GM23338 (cell line): Measurements from ENCODE around the gene PRSS2.
A peak's percentile ranks its signal among the peaks of the same experiment; 100 is the strongest.

Source experiments
- EZH2 ChIP-seq: fragments of 200-600 bp; sonication (generic); IDR thresholded peaks from one replicate; pipeline ENCODE4 v1.8.0; 2017; ENCODE audit warnings: antibody characterized with exemption, mild to moderate bottlenecking, low read depth; ENCODE audit not compliant: unreplicated experiment
- EZH2phosphoT487 ChIP-seq: fragments of 200-600 bp; sonication (generic); IDR thresholded peaks from one replicate; pipeline ENCODE4 v1.8.1; 2018; ENCODE audit warnings: antibody characterized with exemption; ENCODE audit not compliant: unreplicated experiment
- NANOG ChIP-seq: IDR thresholded peaks from 2 replicates; pipeline ENCODE4 v1.6.1; 2016; ENCODE audit warnings: antibody characterized with exemption, borderline replicate concordance
- STAT1 ChIP-seq: IDR thresholded peaks from one replicate; pipeline ENCODE4 v1.6.1; 2016; ENCODE audit warnings: antibody characterized with exemption; ENCODE audit not compliant: unreplicated experiment
- ZNF114 ChIP-seq: fragments of 250-450 bp; sonication (Bioruptor Pico); IDR thresholded peaks from 2 replicates; pipeline ENCODE4 v1.5.0; 2020; ENCODE audit warnings: mild to moderate bottlenecking, moderate library complexity
- ZNF331 ChIP-seq: fragments of 250-450 bp; sonication (Bioruptor Pico); IDR thresholded peaks from 2 replicates; pipeline ENCODE4 v1.5.0; 2020; ENCODE audit warnings: low read depth, mild to moderate bottlenecking, moderate library complexity
- TF ChIP-seq, protein P1 (sequence below): IDR thresholded peaks from one replicate; pipeline ENCODE4 v1.6.1; 2018; ENCODE audit warnings: antibody characterized with exemption; ENCODE audit not compliant: unreplicated experiment
- TF ChIP-seq, protein P2 (sequence below), 2 experiments: fragments of 200-600 bp in 1 of 2; sonication (generic) in 1 of 2; conservative IDR thresholded peaks; 2 replicates each; pipeline versions ENCODE4 v1.5.1 to v1.6.1; 2016 to 2017; ENCODE audit warnings: antibody characterized with exemption in 2 of 2, low read depth in 2 of 2, mild to moderate bottlenecking in 2 of 2, moderate library complexity in 1 of 2
- TF ChIP-seq, protein P3 (sequence below): IDR thresholded peaks from 2 replicates; pipeline ENCODE4 v1.6.1; 2016; ENCODE audit warnings: antibody characterized with exemption

DNA sequence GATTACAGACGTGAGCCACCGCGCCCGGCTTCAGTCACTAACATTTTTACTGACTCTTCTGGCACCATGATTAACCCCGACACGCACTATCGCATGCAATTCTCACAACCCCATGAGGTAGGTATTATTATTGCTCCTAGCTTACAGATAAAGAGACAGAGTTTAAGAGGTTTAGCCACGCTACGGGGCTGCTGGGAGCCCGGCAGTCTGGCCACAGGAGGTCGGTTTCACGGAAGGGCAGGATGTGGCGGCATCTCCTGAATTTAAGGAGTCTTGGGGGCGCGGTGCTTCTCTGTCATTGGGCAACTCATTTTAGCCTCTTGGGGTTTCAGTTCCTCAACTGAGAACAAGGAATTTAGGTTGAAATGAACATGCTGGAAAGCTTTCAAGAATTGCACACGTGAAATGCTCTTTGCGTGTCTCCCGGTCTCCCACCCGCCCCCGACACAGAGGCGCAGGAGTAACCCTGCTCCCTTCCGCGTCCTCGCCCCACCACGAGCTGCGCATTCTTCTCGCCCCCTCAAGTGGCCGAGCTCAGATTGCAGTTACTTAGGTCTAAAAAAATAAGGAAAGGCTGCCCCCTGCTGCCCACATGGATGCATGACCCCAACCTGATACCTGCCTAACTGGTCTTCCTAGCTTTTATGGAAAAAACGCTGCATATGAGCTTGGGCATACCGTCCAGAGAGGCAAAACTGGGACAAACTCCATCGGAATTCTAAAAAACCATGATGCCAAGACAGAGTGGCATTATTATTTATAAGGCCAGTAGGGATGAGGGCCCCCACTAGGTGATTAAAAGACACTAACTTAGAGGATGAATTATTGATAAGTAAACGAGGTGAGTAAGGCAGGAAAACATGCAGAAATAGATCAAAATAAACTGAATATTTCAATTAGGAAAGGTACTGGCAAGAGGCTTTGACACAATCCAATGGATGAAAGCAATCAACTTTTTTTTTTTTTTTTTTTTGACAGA is 12.4 kb downstream of the PRSS2 start:
- TF ChIP-seq, protein P1, sequence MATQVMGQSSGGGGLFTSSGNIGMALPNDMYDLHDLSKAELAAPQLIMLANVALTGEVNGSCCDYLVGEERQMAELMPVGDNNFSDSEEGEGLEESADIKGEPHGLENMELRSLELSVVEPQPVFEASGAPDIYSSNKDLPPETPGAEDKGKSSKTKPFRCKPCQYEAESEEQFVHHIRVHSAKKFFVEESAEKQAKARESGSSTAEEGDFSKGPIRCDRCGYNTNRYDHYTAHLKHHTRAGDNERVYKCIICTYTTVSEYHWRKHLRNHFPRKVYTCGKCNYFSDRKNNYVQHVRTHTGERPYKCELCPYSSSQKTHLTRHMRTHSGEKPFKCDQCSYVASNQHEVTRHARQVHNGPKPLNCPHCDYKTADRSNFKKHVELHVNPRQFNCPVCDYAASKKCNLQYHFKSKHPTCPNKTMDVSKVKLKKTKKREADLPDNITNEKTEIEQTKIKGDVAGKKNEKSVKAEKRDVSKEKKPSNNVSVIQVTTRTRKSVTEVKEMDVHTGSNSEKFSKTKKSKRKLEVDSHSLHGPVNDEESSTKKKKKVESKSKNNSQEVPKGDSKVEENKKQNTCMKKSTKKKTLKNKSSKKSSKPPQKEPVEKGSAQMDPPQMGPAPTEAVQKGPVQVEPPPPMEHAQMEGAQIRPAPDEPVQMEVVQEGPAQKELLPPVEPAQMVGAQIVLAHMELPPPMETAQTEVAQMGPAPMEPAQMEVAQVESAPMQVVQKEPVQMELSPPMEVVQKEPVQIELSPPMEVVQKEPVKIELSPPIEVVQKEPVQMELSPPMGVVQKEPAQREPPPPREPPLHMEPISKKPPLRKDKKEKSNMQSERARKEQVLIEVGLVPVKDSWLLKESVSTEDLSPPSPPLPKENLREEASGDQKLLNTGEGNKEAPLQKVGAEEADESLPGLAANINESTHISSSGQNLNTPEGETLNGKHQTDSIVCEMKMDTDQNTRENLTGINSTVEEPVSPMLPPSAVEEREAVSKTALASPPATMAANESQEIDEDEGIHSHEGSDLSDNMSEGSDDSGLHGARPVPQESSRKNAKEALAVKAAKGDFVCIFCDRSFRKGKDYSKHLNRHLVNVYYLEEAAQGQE, result no peak
- TF ChIP-seq, protein P2, sequence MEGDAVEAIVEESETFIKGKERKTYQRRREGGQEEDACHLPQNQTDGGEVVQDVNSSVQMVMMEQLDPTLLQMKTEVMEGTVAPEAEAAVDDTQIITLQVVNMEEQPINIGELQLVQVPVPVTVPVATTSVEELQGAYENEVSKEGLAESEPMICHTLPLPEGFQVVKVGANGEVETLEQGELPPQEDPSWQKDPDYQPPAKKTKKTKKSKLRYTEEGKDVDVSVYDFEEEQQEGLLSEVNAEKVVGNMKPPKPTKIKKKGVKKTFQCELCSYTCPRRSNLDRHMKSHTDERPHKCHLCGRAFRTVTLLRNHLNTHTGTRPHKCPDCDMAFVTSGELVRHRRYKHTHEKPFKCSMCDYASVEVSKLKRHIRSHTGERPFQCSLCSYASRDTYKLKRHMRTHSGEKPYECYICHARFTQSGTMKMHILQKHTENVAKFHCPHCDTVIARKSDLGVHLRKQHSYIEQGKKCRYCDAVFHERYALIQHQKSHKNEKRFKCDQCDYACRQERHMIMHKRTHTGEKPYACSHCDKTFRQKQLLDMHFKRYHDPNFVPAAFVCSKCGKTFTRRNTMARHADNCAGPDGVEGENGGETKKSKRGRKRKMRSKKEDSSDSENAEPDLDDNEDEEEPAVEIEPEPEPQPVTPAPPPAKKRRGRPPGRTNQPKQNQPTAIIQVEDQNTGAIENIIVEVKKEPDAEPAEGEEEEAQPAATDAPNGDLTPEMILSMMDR (conservative IDR thresholded peaks at IDR 0.05; ENCODE audit: low read depth in 2 of 2), result peak; percentile 96 to 98
- TF ChIP-seq ZNF331 (CRISPR knock-in tag), result no peak
- TF ChIP-seq EZH2phosphoT487, result no peak
- no peak for TF ChIP-seq STAT1
- TF ChIP-seq EZH2, result no peak
- TF ChIP-seq, protein P3, sequence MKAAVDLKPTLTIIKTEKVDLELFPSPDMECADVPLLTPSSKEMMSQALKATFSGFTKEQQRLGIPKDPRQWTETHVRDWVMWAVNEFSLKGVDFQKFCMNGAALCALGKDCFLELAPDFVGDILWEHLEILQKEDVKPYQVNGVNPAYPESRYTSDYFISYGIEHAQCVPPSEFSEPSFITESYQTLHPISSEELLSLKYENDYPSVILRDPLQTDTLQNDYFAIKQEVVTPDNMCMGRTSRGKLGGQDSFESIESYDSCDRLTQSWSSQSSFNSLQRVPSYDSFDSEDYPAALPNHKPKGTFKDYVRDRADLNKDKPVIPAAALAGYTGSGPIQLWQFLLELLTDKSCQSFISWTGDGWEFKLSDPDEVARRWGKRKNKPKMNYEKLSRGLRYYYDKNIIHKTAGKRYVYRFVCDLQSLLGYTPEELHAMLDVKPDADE, result no peak
- TF ChIP-seq ZNF114 (CRISPR knock-in tag), result no peak
- TF ChIP-seq NANOG, result no peak
